Activated CD4-positive, CD25-positive, alpha-beta regulatory T cell treated with anti-CD3 and anti-CD28 coated beads, Interleukin-2, amount 50 U/mL, for 24 hours (primary cell): ENCODE results near the gene FAAP20.

Source experiments
- ATAC-seq, 2 donors: fragments of 150-1000 bp; cut with Tn5 transposase; one replicate each; pipeline ENCODE4 v1.10.0; 2021; ENCODE audit warnings: mild to moderate bottlenecking in 1 of 2, moderate library complexity in 1 of 2

FAAP20 gene

DNA sequence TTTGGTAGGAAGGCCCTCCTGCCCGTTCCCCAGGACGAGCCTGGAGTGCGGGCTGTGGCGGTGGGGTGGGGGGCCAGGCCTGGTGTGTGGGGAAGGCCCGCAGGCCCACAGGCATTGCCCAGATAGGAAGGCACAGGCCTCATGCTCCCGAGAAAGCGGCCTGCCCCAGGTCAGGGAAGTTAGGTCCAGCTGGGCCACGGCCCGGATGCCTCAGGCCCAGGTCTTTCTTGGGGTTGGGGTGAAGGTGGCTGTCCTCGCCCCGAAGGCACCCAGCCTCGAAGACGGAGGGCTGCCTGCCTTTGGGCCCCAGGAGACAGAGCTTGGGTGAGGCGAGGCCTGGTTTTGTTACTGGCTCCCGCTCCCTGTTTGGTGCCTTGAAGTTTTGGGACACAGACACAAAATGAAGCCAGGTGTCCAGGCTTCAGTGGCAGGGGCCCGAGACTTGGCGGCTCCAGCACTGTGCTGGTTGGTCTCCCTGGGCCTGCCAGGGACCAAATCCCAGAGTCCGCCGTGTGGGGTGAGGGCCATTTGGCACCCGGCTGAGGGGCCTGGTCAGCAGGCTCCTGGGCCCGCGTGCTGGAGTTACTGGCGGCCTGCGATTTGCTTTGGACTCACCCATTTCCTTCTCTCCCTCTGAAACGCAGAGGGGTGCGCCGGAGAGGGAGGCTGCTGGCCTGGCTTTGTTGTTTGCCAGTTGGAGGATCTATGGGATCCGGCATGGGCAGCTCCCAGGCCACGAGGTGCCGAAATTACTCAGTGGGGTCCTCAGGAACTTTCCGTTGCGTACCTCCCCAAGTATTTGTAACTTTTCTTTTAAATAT lies 35.5 kb upstream of the FAAP20 start:
- no peak for ATAC-seq

DNA sequence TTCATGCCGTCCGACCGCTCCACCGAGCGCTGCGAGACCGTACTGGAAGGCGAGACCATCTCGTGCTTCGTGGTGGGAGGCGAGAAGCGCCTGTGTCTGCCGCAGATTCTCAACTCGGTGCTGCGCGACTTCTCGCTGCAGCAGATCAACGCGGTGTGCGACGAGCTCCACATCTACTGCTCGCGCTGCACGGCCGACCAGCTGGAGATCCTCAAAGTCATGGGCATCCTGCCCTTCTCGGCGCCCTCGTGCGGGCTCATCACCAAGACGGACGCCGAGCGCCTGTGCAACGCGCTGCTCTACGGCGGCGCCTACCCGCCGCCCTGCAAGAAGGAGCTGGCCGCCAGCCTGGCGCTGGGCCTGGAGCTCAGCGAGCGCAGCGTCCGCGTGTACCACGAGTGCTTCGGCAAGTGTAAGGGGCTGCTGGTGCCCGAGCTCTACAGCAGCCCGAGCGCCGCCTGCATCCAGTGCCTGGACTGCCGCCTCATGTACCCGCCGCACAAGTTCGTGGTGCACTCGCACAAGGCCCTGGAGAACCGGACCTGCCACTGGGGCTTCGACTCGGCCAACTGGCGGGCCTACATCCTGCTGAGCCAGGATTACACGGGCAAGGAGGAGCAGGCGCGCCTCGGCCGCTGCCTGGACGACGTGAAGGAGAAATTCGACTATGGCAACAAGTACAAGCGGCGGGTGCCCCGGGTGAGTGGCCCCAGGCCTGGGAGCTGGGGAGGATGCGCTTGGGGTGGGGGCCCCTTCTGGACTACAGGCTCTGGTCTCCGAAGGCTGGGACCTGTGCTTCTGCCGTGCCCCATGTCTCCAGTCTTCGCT lies 34.7 kb upstream of the FAAP20 start:
- peak in 1 of 2 donors; percentile 6 for ATAC-seq

DNA sequence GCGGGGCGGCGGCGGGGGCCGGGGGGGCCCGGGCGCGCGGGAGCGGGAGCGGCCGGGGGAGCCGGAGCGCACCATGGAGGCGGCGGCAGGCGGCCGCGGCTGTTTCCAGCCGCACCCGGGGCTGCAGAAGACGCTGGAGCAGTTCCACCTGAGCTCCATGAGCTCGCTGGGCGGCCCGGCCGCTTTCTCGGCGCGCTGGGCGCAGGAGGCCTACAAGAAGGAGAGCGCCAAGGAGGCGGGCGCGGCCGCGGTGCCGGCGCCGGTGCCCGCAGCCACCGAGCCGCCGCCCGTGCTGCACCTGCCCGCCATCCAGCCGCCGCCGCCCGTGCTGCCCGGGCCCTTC lies 34.1 kb upstream of the FAAP20 start:
- ATAC-seq, result no peak

DNA sequence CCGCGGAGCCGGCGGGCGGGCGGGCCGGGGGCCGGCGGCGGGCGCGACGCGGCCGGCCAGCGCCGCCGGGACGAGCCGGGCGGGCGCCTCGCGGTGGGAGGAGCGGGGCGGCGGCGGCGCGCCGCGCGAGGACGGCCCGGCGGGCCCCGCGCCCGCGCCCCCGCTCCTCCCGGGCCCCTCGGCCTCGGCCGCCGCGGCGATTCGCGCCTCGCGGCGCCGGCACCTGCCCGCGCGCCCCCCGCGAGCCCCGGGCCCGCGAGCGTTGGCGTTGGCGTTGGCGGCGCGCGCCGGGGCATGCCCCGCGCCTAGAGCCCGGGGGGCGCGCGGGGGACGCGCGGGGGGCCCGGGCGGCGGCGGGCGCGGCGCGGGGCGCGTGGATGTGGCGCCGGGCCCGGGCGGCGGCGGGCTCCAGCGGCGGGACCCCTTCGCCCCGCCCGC lies 33.6 kb upstream of the FAAP20 start, which contains the start of gene SKI:
Gene SKI, plus strand, starts transcription at position 163 of the 438 bp plus-strand sequence. CDS start 448 bp downstream, outside the sequence.
- no peak for ATAC-seq

DNA sequence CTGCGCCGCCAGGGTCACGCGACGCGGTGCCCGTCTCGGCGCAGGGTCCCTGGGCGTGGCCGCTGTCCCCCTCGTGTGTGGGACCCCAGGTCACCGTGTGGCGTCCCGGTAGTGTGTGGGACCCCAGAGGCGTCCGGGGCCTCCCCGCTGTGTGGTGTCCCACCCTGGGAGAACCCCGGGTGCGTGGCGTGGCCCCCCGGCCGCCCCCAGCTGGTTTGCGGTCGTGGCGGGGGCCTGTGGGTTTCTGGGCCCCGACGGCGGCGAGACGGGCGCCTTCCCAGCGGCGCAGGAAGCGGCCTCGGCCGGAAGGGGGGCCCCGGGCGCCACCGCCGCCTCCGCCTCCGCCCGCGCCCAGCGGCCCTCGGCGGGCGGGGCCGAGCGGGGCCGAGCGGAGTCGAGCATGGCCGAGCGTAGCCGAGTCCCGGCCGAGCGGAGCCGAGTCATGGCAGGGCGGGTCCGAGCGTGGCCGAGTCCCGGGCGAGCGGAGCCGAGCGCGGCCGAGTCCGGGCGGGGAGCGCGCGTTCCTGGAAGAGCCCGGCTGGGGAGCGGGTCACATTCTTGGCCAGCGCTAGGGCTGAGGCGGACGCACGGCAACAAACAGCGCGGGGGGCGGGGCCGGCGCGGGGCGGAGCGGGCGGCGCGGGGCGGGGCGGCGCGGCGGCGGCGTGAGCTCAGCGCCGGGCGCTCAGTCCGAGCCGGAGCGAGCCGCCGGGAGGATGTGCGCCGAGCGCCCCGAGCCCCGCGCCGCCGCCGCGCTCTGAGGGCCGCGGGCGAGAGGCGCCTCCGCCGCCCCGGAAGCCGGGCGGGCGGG lies 33.0 kb upstream of the FAAP20 start:
- ATAC-seq, result peak; percentile 89 to 91

DNA sequence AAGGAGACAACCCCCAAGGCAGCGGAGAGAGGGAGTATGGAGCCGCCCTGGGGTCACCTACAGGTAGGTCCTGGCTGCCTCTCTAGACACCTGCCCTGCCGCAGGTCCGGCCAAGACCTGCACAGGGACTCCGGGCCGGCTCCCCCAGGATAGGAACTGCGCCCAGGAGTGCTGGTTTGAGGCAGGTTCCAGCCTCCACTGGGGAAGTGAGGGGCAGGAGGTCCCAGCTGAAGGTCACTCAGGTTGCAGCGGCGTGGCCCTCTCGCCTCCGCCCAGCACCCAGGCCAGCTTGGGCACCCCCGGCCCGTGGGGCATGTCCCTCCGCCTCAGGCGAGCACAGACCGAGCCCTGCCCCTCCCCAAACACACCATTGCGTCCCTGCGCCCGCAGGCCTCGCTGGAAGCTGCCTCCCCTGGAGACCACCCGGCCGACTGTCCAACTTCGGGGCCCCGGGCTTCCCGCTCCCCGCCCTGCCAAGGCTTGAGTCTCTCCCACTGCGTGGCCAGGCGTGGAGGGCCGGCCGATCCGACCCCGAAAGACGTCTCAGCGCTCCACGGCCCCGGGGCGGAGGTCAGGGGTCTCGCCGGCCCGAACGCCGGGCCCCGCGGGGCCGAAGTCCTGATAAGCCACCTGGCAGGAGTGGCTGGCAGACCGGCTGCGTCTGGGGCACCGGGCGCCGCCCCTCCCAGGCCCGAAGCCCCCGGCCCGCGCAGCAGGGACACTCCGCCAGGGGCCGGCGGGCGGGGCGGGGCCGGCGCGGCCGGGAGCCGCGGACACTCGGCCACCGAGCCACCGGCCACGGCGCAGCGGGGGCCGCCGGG lies 32.2 kb upstream of the FAAP20 start:
- ATAC-seq, result no peak

DNA sequence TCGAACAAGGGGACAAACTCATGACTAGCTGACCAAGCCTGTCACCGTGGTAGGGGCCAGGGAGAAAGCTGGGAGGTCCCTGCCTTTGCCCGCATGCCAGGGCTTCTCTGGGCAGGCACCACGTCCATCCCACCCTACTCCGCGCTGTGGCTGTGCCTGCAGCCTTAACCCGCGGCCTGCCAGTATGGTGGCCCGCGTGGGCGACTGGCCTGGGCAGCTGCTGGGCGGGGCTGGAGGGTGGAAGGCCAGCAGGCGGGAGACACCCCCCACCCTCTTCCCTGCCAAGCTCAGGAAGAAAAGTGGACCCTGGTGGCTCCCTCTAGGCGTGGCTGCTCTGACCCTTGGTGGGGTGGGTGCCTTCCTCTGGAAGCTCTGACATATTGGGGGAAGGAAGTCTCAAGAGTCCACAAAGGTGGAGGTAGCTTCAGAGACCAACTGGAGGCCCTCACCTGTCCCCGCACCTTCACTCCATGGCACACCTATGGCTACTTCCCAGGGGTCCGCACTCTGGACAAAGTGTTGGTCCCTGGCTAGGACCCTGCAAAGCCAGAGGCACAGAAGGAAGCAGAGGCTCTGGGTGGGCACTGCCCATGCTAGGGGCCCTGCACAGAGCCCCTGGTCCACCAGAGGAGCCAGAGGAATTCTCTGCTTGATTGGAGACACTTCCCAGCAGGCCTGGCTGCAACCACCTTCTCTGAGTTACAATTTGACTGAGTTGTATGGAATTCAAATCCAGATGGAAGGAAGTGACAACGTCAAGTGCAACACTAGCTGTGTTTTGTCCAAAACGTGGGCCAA lies 30.3 kb upstream of the FAAP20 start:
- ATAC-seq, result no peak

DNA sequence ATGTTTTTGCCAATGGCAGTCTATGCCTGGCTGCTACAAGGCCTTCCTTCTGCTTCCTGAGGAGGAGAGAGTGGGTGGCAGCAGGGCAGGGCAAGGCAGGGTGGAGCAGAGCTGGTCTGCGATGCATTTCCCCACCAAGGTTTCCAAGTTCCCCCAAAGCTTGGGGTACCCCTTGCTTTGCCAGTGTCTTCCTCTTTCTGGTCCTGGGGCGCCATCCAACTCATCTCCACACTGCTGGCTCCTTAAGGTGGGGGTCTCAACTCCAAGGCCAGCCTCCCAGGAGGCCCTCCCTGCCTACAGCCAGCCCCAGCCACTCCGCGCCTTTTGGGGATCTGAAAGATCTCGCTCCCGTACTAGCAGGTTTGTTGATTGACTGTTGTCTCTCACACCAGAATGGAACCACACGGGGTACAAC lies 29.6 kb upstream of the FAAP20 start:
- no peak for ATAC-seq

DNA sequence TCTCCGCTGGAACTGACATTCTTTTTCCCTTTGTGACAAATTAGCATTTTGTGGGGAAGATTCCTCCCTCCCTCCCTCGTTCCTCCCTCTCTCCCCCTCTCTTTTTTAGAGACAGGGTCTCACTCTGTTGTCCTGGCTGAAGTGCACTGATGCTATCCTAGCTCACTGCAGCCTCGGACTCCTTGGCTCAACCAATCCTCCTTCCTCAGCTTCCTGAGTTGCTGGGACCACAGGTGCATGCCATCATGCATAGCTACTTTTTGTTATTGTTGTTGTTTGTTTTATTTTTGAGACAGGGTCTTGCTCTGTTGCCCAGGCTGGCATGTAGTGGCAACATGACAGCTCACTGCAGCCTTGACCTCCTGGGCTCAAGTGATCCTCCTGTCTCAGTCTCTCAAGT lies 26.7 kb upstream of the FAAP20 start:
- ATAC-seq, result no peak

DNA sequence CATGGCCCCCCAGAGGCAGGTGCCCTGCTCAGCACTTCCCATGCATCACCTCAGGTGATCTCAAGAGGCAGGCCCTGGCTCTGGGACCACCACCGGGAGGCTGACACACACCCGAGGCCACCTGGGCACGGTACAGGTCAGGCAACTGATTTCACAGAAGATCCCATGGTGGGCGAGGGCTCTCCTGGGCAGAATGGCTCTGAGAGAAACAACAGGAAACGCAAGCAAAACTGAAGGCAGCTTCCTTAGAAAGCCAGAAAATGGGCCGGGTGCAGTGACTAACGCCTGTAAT lies 22.1 kb upstream of the FAAP20 start:
- no peak for ATAC-seq

DNA sequence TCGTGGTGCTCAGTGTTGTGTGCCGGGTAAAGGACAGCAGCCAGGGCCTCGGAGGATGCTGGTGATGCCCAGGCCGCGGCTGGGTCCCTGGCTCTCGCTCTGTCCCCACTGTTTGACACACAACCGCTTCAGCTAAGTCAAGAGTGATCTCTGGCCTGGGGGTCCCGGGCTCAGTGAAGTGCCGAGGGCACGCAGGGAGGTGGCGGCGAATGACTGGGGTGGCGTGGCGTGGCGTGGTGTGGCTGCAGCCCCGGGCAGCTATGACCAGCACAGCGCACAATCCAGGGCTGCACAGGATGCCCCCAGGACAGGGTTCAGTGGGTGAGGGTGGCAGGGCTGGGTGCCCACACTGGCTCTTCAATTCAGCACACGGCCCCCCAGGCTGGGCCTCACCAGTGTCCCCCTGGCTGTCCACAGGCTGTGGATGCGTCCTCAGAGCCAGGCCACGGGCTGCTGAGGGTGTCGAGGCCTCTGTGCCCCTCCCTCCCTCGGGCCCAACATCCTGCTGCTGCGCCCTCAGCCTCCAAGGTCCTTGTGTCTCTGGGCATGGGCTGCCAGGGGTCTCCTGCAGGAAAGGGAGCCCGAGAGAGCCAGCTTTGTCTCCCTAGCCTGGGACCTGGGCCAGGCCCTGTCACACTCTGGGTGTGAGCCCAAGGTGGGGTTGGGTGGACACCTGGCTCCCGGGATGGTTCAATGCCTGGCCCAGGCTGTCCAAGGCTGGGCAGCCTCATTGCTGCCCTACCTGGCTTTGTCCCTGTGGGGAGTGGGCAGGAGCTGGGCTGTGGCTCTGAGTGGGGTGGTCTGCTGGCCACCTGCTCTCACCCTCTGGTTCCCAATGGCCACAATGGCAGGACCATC lies 21.6 kb upstream of the FAAP20 start:
- ATAC-seq, result no peak

DNA sequence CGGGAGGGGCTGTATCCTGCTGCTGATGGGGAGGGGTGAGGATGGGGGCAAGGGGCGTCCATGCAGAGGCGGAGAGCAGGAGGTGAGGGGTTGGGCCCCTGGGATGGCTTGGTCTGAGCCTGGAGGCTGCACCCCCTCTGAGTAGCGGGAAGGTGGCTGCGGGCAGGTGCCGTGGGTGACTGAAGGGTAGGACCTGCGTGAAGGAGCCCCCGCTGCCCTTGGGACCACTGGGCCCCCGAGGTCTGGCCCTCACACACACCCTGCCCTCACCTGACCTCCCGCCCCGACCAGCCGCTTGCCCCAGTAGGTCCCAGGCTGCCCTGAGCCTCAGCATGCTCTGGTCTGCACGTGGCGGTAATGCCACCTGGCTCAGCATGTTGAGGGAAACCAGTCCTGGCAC lies 20.8 kb upstream of the FAAP20 start:
- no peak for ATAC-seq

DNA sequence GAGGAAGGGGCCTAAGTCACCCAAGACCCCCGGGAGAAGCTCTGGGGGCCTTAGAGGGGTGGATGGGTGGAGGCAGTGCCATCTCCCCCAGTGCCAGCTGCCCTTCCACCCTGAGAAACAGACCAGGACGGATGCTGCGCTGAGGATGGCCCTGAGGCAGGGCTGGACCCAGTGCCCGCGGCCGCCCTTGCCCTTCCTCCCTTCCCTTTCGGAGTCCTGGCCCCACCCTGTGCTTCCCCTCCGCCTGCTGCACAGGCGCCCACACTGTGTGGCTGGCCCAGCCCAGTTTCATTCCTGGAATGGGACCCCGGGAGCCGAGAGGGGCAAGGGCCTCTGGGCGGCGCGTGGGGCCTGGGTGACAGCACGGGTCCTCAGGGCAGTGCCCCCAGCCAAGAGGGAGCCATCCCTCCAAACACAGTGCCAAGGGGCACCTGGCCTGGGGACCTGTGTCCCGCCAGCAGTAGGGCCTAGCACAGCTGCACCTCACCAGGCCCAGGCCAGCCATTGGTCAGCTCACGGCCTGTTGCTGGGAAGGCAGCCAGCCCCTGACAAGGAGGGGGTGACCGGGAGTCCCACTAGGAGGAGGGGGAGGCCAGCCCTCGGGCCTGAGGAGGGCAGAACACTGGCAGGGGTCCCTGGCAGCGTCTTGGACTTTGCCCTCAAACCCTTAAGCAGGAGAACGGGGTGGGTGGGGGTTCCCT lies 20.1 kb upstream of the FAAP20 start:
- no peak for ATAC-seq

DNA sequence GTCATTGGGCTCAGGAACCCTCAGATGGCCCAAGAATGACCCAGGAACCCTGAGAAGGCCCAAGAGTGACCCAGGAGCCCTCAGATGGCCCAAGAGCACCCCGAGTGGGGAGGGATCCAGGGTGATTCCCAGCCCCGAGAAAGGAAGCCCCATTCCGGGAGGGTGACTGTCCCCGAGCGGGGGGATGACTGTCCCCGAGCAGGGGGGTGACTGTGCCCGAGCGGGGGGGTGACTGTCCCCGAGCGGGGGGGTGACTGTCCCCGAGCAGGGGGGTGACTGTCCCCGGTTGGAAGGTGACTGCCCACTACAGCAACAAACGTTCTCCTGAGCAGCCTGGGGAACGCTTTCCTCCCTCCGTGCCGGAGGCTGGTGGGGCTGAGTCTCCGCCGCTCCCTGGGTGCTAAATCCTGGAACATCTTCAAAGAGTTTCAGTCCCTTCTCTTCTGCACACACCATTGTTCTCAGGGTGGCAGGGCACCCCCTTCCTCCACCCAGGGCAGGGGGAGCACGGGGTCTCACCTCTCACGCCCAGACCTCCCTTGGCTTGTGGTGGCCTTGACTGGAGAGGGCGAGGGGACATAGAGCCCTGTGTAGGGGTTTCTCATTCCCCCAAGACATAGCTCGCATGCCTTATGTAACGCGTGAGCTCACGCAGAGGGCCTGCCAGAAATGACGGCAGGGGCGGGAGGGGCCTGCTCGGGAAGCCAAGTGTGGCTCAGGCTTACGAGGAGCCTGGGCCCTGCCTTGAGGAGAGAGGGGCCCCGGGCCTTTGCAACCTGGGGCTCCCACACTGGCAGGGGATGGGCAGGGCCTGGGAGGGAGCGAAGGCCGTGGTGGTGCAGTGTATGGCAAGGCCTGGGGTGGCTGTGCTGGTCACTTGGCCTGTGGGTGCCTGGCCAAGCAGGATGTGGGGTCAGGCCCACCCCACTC lies 19.3 kb upstream of the FAAP20 start:
- ATAC-seq, result no peak

DNA sequence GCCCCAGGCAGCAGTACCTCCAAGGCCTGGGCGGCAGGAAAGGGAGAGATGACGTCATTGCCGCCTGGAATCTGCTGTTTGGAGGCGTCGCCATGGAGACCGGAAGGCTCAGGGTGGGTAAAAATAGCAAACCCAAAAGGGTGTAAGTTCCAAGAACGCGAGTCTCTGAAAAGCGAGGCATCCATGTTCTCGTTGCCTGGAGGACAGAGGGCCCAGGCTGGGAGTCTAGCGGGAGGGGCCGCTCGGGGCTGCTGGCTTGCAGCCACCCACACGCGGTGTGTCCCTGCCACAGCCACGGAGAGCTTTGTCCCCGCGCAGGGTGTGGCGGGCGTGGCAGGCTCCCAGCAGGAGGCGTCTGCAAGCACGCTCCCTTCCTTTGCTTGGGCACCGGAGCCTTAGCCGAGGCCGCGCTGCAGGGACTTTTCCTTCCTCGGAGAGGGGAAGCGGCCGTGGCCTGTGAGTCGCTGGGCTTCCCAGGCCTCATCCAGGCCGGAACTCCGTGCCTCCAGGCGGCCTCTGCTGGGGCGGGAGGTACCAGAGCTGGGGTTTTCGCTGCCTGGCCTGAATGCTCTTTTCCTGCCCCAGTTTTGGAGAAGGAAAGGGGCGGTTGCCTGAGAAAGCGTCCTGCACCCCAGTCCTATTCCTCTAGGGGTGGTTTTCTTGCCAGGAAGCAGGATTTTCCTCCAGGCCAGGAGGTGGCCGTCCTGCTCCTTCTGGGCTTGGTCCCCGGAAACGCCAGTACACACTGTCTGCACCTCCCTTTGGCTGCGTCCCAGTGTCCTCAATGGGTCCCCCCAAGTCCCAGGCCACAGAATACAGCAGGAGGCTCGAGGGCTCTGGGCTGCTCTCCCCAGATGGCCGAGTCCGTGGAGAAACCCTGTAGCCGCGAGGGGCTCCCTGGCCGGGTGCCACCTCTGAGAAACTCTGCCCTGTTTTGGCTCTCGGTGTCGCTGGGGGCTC lies 18.2 kb upstream of the FAAP20 start:
- peak; percentile 58 to 65 for ATAC-seq

DNA sequence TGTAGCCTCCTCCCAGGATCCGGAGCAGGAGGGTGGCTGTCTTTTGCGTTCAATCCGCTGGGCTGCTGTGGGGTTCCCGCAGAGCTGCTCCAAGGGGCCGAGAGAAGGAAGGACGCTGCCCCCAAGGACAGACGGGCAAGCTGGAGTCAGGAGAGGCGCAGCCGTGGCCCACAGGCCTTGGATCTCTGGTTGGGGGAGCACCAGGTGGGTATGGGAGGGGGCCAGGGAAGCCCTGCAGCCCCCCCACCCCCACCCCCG lies 17.6 kb upstream of the FAAP20 start:
- ATAC-seq, result no peak

DNA sequence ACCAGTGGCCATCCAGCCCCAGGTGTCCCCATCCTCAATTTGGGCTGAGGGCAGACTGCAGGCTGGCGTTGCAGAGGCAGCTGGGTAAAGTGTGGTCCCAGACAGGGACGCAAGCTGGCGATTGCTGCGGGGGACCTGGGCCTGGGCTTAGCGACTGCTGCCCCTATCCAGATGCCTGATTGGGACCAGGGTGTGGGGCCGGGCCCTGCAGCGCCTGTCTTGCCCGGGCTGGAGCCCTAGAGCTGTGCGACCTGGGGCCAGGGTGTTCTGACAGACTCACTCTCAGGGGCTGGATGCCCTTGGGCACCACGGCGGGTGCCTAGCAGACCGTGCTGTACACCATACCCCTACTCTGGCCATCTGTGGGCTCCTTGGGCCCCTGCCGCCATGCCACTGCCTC lies 16.2 kb upstream of the FAAP20 start:
- no peak for ATAC-seq
